ENCODE data around the gene CARMIL1. TPM values are rescaled to one million over a fixed set of nuclear protein-coding genes. Genes with fewer than 3 reads are reported as not detected.

Gene CARMIL1
- total RNA-seq, 2 experiments from 2014 or later: 3.6 to 4.1 TPM

GRCh38 chr6:25326126-25326525 lies 47.0 kb downstream of the CARMIL1 start:
- Mint-ChIP-seq H3K4me3 (no peak overlapping the region), H3K9me3 (no peaks in the 10 kb centered on the region), H3K4me1 (ENCODE audit: low read depth) (peaks cover 14% of the 10 kb centered on the region), H3K27me3 (no peaks in the 10 kb centered on the region), H3K36me3 (ENCODE audit: low read depth) (no peaks in the 10 kb centered on the region), H3K27ac (no peak overlapping the region)
- DNase-seq (no peak), ATAC-seq (no peak)
- ChIA-PET POLR2A (no interaction called here), CTCF (interaction anchor here (1.3 to 1.8 kb wide), 2 partner anchors 29 to 48 kb away, joined by 3 to 4 read pairs; no protein-coding TSS in a partner anchor)
- no peak for TF ChIP-seq CTCF (IDR thresholded peaks at IDR 0.05)
- intact Hi-C loops (cut with micrococcal nuclease): no loop called here

GRCh38 chr6:25326960-25327359 lies 47.8 kb downstream of the CARMIL1 start:
- H3K4me3 Mint-ChIP-seq: no peak overlapping the region
- no peaks in the 10 kb centered on the region for H3K27me3 Mint-ChIP-seq
- H3K4me1 Mint-ChIP-seq (ENCODE audit: low read depth): peaks cover 17% of the 10 kb centered on the region
- no peaks in the 10 kb centered on the region for H3K9me3 Mint-ChIP-seq
- H3K36me3 Mint-ChIP-seq (ENCODE audit: low read depth): no peaks in the 10 kb centered on the region
- ChIA-PET POLR2A (no interaction called here), CTCF (interaction anchor here (1.8 kb wide), 1 partner anchor 28 kb away, joined by 4 read pairs; no protein-coding TSS in a partner anchor)
- no peak overlapping the region for H3K27ac Mint-ChIP-seq
- DNase-seq (no peak), ATAC-seq (no peak)
- TF ChIP-seq CTCF (IDR thresholded peaks at IDR 0.05): no peak
- intact Hi-C loops (cut with micrococcal nuclease): no loop called here

GRCh38 chr6:25327432-25327831 lies 48.3 kb downstream of the CARMIL1 start:
- H3K27ac Mint-ChIP-seq: no peak overlapping the region
- no peak for TF ChIP-seq CTCF (IDR thresholded peaks at IDR 0.05)
- ChIA-PET POLR2A (no interaction called here), CTCF (interaction anchor here (1.0 to 1.8 kb wide), 2 partner anchors 9 to 163 kb away, joined by 3 to 6 read pairs; no protein-coding TSS in a partner anchor)
- H3K36me3 Mint-ChIP-seq (ENCODE audit: low read depth): no peaks in the 10 kb centered on the region
- intact Hi-C loops (cut with micrococcal nuclease): no loop called here
- H3K4me3 Mint-ChIP-seq: no peak overlapping the region
- no peaks in the 10 kb centered on the region for H3K9me3 Mint-ChIP-seq
- no peak for DNase-seq
- no peak for ATAC-seq
- peaks cover 20% of the 10 kb centered on the region for H3K4me1 Mint-ChIP-seq (ENCODE audit: low read depth)
- H3K27me3 Mint-ChIP-seq: no peaks in the 10 kb centered on the region

- no peak for DNase-seq
- ChIA-PET CTCF (interaction anchor here (1.2 to 1.8 kb wide), 4 partner anchors 17 to 161 kb away, joined by 3 to 6 read pairs (median 5); no protein-coding TSS in a partner anchor), POLR2A (no interaction called here)
- TF ChIP-seq CTCF (IDR thresholded peaks at IDR 0.05): no peak
- Mint-ChIP-seq H3K36me3 (ENCODE audit: low read depth) (no peaks in the 10 kb centered on the region), H3K27me3 (no peaks in the 10 kb centered on the region), H3K9me3 (no peaks in the 10 kb centered on the region), H3K27ac (no peak overlapping the region), H3K4me3 (no peak overlapping the region), H3K4me1 (ENCODE audit: low read depth) (peaks cover 21% of the 10 kb centered on the region)
- intact Hi-C loops (cut with micrococcal nuclease): no loop called here
- no peak for ATAC-seq
Measured at GRCh38 chr6:25329161-25329817, 50.1 kb downstream of the CARMIL1 start.

- H3K4me3 Mint-ChIP-seq: no peak overlapping the region
- H3K36me3 Mint-ChIP-seq (ENCODE audit: low read depth): no peaks in the 10 kb centered on the region
- intact Hi-C loops (cut with micrococcal nuclease): no loop called here
- no peak for TF ChIP-seq CTCF (IDR thresholded peaks at IDR 0.05)
- no peaks in the 10 kb centered on the region for H3K9me3 Mint-ChIP-seq
- no peak for ATAC-seq
- no peak overlapping the region for H3K27ac Mint-ChIP-seq
- ChIA-PET POLR2A (interaction anchor here (0.6 kb wide), 1 partner anchor 855 kb away, joined by 3 read pairs; no protein-coding TSS in a partner anchor), CTCF (interaction anchor here (1.2 kb wide), 1 partner anchor 16 kb away, joined by 3 read pairs; no protein-coding TSS in a partner anchor)
- no peaks in the 10 kb centered on the region for H3K27me3 Mint-ChIP-seq
- peaks cover 24% of the 10 kb centered on the region for H3K4me1 Mint-ChIP-seq (ENCODE audit: low read depth)
- no peak for DNase-seq
Measured at GRCh38 chr6:25329982-25330381, 50.8 kb downstream of the CARMIL1 start.

All from activated CD8-positive, alpha-beta T cell treated with anti-CD3 and anti-CD28 coated beads for 36 hours (primary cell).